Measurements from ENCODE around the gene MGMT.

DNA sequence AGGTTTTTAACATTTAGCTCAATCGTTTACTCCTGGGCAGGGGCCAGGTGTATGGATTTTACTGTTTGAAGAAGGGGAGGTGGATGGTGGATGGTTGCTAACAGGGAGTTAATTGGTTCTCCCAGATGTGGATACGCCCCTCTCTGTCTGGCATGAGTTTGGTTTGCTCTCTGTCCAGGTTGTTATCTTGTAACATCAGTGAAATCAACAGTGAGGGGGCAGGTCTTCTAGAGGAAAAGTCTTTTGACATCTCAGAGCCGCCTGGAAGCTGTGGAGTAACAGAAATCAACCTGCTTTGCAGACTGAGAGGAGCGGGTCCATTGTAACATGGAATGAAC lies 243.4 kb downstream of the MGMT start:
- TF ChIP-seq, protein P1, sequence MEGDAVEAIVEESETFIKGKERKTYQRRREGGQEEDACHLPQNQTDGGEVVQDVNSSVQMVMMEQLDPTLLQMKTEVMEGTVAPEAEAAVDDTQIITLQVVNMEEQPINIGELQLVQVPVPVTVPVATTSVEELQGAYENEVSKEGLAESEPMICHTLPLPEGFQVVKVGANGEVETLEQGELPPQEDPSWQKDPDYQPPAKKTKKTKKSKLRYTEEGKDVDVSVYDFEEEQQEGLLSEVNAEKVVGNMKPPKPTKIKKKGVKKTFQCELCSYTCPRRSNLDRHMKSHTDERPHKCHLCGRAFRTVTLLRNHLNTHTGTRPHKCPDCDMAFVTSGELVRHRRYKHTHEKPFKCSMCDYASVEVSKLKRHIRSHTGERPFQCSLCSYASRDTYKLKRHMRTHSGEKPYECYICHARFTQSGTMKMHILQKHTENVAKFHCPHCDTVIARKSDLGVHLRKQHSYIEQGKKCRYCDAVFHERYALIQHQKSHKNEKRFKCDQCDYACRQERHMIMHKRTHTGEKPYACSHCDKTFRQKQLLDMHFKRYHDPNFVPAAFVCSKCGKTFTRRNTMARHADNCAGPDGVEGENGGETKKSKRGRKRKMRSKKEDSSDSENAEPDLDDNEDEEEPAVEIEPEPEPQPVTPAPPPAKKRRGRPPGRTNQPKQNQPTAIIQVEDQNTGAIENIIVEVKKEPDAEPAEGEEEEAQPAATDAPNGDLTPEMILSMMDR (IDR thresholded peaks at IDR 0.05) = no peak
- TF ChIP-seq POLR2AphosphoS5 (IDR thresholded peaks at IDR 0.05) (no peak), POLR2A (IDR thresholded peaks at IDR 0.05) (no peak)
